ENCODE results near the gene SLC24A1. TPM values are rescaled to one million over a fixed set of nuclear protein-coding genes. Genes with fewer than 3 reads are reported as not detected.

SLC24A1 gene
- total RNA-seq, 1 donor from 2014 or later: 20.7 TPM

- DNase-seq (ENCODE audit: low spot score): no peak
- H3K4me1 Mint-ChIP-seq (ENCODE audit: unreplicated experiment): peaks cover 5% of the 10 kb centered on the region
- no peaks in the 10 kb centered on the region for H3K9me3 Mint-ChIP-seq (ENCODE audit: unreplicated experiment)
- peaks cover 5% of the 10 kb centered on the region for H3K36me3 Mint-ChIP-seq (ENCODE audit: low read depth, unreplicated experiment)
- H3K27me3 Mint-ChIP-seq (ENCODE audit: unreplicated experiment): no peaks in the 10 kb centered on the region
- no peak overlapping the region for H3K4me3 Mint-ChIP-seq (ENCODE audit: unreplicated experiment)
- peak overlapping the region; percentile 37 for H3K27ac Mint-ChIP-seq (ENCODE audit: unreplicated experiment)
- no peak for TF ChIP-seq CTCF (IDR thresholded peaks at IDR 0.05; ENCODE audit: unreplicated experiment)
Measured at GRCh38 chr15:65632780-65633375, 11.1 kb downstream of the SLC24A1 start.

- Mint-ChIP-seq H3K27me3 (ENCODE audit: unreplicated experiment) (no peaks in the 10 kb centered on the region), H3K27ac (ENCODE audit: unreplicated experiment) (no peak overlapping the region), H3K4me3 (ENCODE audit: unreplicated experiment) (no peak overlapping the region), H3K4me1 (ENCODE audit: unreplicated experiment) (peaks cover 7% of the 10 kb centered on the region), H3K9me3 (ENCODE audit: unreplicated experiment) (no peaks in the 10 kb centered on the region), H3K36me3 (ENCODE audit: low read depth, unreplicated experiment) (peaks cover 5% of the 10 kb centered on the region)
- TF ChIP-seq CTCF (IDR thresholded peaks at IDR 0.05; ENCODE audit: unreplicated experiment): no peak
- DNase-seq (ENCODE audit: low spot score): no peak
Measured at GRCh38 chr15:65633752-65634151, 12.0 kb downstream of the SLC24A1 start.

- peaks cover 11% of the 10 kb centered on the region for H3K4me1 Mint-ChIP-seq (ENCODE audit: unreplicated experiment)
Measured at GRCh38 chr15:65634356-65634755, 12.6 kb downstream of the SLC24A1 start.

GRCh38 chr15:65638109-65638508 lies 16.4 kb downstream of the SLC24A1 start:
- H3K27ac Mint-ChIP-seq (ENCODE audit: unreplicated experiment): no peak overlapping the region
- no peaks in the 10 kb centered on the region for H3K9me3 Mint-ChIP-seq (ENCODE audit: unreplicated experiment)
- no peak overlapping the region for H3K4me3 Mint-ChIP-seq (ENCODE audit: unreplicated experiment)
- DNase-seq (ENCODE audit: low spot score): no peak
- TF ChIP-seq CTCF (IDR thresholded peaks at IDR 0.05; ENCODE audit: unreplicated experiment): no peak
- peaks cover 30% of the 10 kb centered on the region for H3K4me1 Mint-ChIP-seq (ENCODE audit: unreplicated experiment)
- H3K36me3 Mint-ChIP-seq (ENCODE audit: low read depth, unreplicated experiment): no peaks in the 10 kb centered on the region
- H3K27me3 Mint-ChIP-seq (ENCODE audit: unreplicated experiment): no peaks in the 10 kb centered on the region

More at GRCh38 chr15:65634356-65634755, 12.6 kb downstream of the SLC24A1 start:
- Mint-ChIP-seq H3K36me3 (ENCODE audit: low read depth, unreplicated experiment) (peaks cover 5% of the 10 kb centered on the region), H3K9me3 (ENCODE audit: unreplicated experiment) (no peaks in the 10 kb centered on the region), H3K4me3 (ENCODE audit: unreplicated experiment) (no peak overlapping the region), H3K27me3 (ENCODE audit: unreplicated experiment) (no peaks in the 10 kb centered on the region), H3K27ac (ENCODE audit: unreplicated experiment) (no peak overlapping the region)
- no peak for TF ChIP-seq CTCF (IDR thresholded peaks at IDR 0.05; ENCODE audit: unreplicated experiment)
- DNase-seq (ENCODE audit: low spot score): no peak

DNA sequence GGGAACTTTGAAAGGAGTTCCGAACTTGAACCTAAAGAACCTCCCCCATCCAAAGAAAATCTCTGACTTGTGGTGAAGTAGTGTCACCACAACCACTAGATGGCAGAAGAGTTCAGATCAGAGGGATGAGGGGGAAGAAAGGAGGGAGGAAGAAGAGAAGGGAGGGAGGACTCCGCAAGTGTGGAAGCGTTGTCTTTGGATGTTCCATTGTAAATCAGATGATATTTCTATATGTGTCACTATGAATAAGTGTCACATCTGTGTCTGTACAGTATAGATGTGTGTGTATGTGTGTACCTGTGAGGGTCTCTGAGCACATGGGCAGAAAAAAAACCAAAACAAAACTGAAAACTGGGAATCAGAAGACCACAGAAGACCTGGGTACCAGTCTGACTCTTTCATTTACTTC lies 16.9 kb downstream of the SLC24A1 start:
- H3K27me3 Mint-ChIP-seq (ENCODE audit: unreplicated experiment): no peaks in the 10 kb centered on the region
- H3K9me3 Mint-ChIP-seq (ENCODE audit: unreplicated experiment): no peaks in the 10 kb centered on the region
- no peak overlapping the region for H3K4me3 Mint-ChIP-seq (ENCODE audit: unreplicated experiment)
- peak; percentile 76 for TF ChIP-seq CTCF (IDR thresholded peaks at IDR 0.05; ENCODE audit: unreplicated experiment)
- peaks cover 2% of the 10 kb centered on the region for H3K36me3 Mint-ChIP-seq (ENCODE audit: low read depth, unreplicated experiment)
- H3K27ac Mint-ChIP-seq (ENCODE audit: unreplicated experiment): no peak overlapping the region
- peak; percentile 35 for DNase-seq (ENCODE audit: low spot score)
- peaks cover 34% of the 10 kb centered on the region for H3K4me1 Mint-ChIP-seq (ENCODE audit: unreplicated experiment)
